ENCODE data around the gene LAMB4. TPM values are rescaled to one million over a fixed set of nuclear protein-coding genes. Genes with fewer than 3 reads are reported as not detected.

The LAMB4 gene
- total RNA-seq, 4 donors from 2014 or later: 0.04 to 0.33 TPM; not detected in 2

- Histone ChIP-seq H3K36me3 (no peaks in the 10 kb centered on the region), H3K4me3 (no peak overlapping the region), H3K9me3 (no peaks in the 10 kb centered on the region), H3K27ac (peak overlapping the region; percentile 6 to 59 (median 12)), H3K27me3 (no peaks in the 10 kb centered on the region), H3K4me1 (peaks cover 11 to 18% of the 10 kb centered on the region in 2 donors)
- TF ChIP-seq, protein P1, sequence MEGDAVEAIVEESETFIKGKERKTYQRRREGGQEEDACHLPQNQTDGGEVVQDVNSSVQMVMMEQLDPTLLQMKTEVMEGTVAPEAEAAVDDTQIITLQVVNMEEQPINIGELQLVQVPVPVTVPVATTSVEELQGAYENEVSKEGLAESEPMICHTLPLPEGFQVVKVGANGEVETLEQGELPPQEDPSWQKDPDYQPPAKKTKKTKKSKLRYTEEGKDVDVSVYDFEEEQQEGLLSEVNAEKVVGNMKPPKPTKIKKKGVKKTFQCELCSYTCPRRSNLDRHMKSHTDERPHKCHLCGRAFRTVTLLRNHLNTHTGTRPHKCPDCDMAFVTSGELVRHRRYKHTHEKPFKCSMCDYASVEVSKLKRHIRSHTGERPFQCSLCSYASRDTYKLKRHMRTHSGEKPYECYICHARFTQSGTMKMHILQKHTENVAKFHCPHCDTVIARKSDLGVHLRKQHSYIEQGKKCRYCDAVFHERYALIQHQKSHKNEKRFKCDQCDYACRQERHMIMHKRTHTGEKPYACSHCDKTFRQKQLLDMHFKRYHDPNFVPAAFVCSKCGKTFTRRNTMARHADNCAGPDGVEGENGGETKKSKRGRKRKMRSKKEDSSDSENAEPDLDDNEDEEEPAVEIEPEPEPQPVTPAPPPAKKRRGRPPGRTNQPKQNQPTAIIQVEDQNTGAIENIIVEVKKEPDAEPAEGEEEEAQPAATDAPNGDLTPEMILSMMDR (IDR thresholded peaks at IDR 0.05 in 4 of 5, conservative IDR thresholded peaks at IDR 0.05 in 1 of 5): no peak
- no peak for TF ChIP-seq POLR2A (IDR thresholded peaks at IDR 0.05)
- DNase-seq (no peak), ATAC-seq (no peak)
- in situ Hi-C loops (cut with MboI; ENCODE audit: low sequenced_read_pairs in 4 of 4): no loop called here
- intact Hi-C loops (cut with DNase I; ENCODE audit: low total_unique reads): loop anchor here (10.0 kb wide), 1 partner anchor 81 kb away; the partner anchor contains the start of gene DLD
These were observed 154.7 kb downstream of the LAMB4 start for GRCh38 chr7:107975394-107976013.

GRCh38 chr7:107973861-107974260, 156.3 kb downstream of the LAMB4 start:
- in situ Hi-C loops (cut with MboI; ENCODE audit: low sequenced_read_pairs in 4 of 4): no loop called here

More at GRCh38 chr7:107973861-107974260, 156.3 kb downstream of the LAMB4 start:
- DNase-seq (no peak), ATAC-seq (no peak)
- intact Hi-C loops (cut with DNase I; ENCODE audit: low total_unique reads): loop anchor here (10.0 kb wide), 1 partner anchor 79 kb away; the partner anchor contains the start of gene DLD
- H3K4me1 ChIP-seq: peaks cover 11 to 23% of the 10 kb centered on the region in 2 donors
- TF ChIP-seq, protein P1 (IDR thresholded peaks at IDR 0.05 in 4 of 5, conservative IDR thresholded peaks at IDR 0.05 in 1 of 5): no peak
- TF ChIP-seq POLR2A (IDR thresholded peaks at IDR 0.05): no peak
- no peaks in the 10 kb centered on the region for H3K27me3 ChIP-seq
- H3K36me3 ChIP-seq: no peaks in the 10 kb centered on the region
- peak overlapping the region; percentile 49 to 61 (median 54) for H3K27ac ChIP-seq
- no peak overlapping the region for H3K4me3 ChIP-seq
- H3K9me3 ChIP-seq: no peaks in the 10 kb centered on the region

Other genes with a start within 250 kb of the LAMB4 start
- gene DLD, start 239.2 kb downstream of the LAMB4 start, total RNA-seq: 100 to 1,000 TPM; 110 to 157 (median 146) TPM
- gene LAMB1, start 127.2 kb downstream of the LAMB4 start, total RNA-seq: 10 to 100 TPM; 14.5 to 56.6 (median 29.8) TPM